Muscle of leg (tissue), 11 donors: ENCODE data around the gene NUDT3. TPM values are rescaled to one million over a fixed set of nuclear protein-coding genes. Genes with fewer than 3 reads are reported as not detected.
"Not testable (repeated sequence)": the region's sequence is repeated elsewhere in the genome, so short reads cannot be mapped to it uniquely, and the experiment has no call there.

Experiments used
- DNase-seq: peaks from one replicate; pipeline ENCODE4 v3.0.0; 2013
- H3K27ac ChIP-seq: one replicate; pipeline ENCODE4 v1.5.1; 2013; ENCODE audit warnings: mild to moderate bottlenecking, low read length, control low read depth
- H3K27me3 ChIP-seq: one replicate; pipeline ENCODE4 v1.6.1; 2013; ENCODE audit warnings: low read length; ENCODE audit not compliant: control insufficient read depth, insufficient read depth
- H3K36me3 ChIP-seq: one replicate; pipeline ENCODE4 v1.6.1; 2013; ENCODE audit warnings: low read length; ENCODE audit not compliant: control insufficient read depth, insufficient read depth
- H3K4me1 ChIP-seq: one replicate; pipeline ENCODE4 v1.6.1; 2013; ENCODE audit warnings: low read length; ENCODE audit not compliant: control insufficient read depth, insufficient read depth
- H3K4me3 ChIP-seq: one replicate; pipeline ENCODE4 v1.5.1; 2013; ENCODE audit warnings: low read length, control low read depth
- H3K9me3 ChIP-seq: replicated peaks from 2 replicates; pipeline ENCODE4 v1.6.1; 2013; ENCODE audit warnings: low read depth, low read length; ENCODE audit not compliant: control insufficient read depth
- whole genome bisulfite sequencing: methylation state at CpG from one replicate; pipeline ENCODE4 v1.1.5; 2013; ENCODE audit warnings: missing lambda C conversion rate; ENCODE audit not compliant: insufficient coverage; 5-methylcytosine and 5-hydroxymethylcytosine counted together
- polyA plus RNA-seq, 8 donors: library from polyadenylated mRNA; unstranded; fragments of 120-200 nt; gene quantifications; one replicate each; pipeline versions ENCODE4 v1.2.1 to v1.2.3, GENCODE V29; 2013; ENCODE audit warnings: inconsistent platforms in 1 of 8, low replicate concordance in 1 of 8; ENCODE audit not compliant: insufficient read length in 8 of 8, insufficient read depth in 1 of 8
- total RNA-seq: library from RNA; stranded (reverse); fragments of 120-200 nt; gene quantifications from one replicate; pipeline ENCODE4 v1.2.4, GENCODE V29; 2013

The NUDT3 gene
- total and polyA plus RNA-seq, 9 donors = 18.9 to 56.7 (median 28.8) TPM

DNA sequence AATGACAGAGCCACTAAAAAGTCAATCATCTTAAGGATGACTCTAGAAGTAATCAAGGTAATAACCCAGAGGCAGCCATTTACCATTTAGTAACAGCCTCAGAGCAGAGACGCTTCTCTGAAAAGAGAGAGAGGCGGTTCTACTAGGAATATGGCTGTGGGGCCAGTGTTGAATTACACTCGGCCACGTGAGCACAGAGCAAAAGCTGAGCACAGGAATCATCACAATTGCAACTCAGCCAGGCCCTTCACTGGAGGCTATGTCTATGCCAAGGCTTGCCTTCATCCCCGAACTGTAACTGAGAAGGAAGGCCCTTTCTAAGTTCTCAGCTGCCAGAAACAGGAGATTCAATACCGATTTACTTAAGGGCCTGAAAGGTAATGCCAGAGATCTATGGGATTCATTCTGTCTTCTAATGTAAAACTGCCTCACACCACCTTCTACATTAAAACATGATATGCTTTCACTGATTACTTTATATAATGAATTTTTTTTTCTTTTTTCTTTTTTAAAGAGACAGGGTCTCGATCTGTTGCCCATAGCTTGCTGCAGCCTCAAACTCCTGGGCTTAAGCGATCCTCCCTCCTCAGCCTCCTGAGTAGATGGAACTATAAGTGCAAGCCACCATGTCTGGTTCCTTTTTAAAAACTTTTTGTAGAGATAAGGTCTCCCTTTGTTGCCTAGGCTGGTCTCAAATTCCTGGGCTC lies 67.6 kb downstream of the NUDT3 start:
- Histone ChIP-seq H3K9me3 (no peaks in the 10 kb centered on the region), H3K27ac (peak overlapping the region; percentile 83), H3K27me3 (no peaks in the 10 kb centered on the region), H3K4me3 (no peak overlapping the region), H3K4me1 (peaks cover 12% of the 10 kb centered on the region), H3K36me3 (peaks cover 3% of the 10 kb centered on the region)
- 12% methylated on average over 4 of the region's 8 CpGs for WGBS
- DNase-seq = peak; percentile 96

- DNase-seq, H3K9me3 ChIP-seq, H3K4me3 ChIP-seq, H3K36me3 ChIP-seq, H3K27me3 ChIP-seq: not testable (repeated sequence)
- Histone ChIP-seq H3K27ac (peak overlapping the region; percentile 83), H3K4me1 (peaks cover 13% of the 10 kb centered on the region)
- WGBS = no CpG with 5 or more reads among the region's 2 CpGs
Observed at GRCh38 chr6:34324221-34324620, 68.2 kb downstream of the NUDT3 start.

- peaks cover 17% of the 10 kb centered on the region for H3K4me1 ChIP-seq
- no peaks in the 10 kb centered on the region for H3K9me3 ChIP-seq
- H3K27me3 ChIP-seq = no peaks in the 10 kb centered on the region
- no peak for DNase-seq
- no peak overlapping the region for H3K27ac ChIP-seq
- H3K4me3 ChIP-seq = no peak overlapping the region
- 66% methylated on average over 3 of the region's 6 CpGs for WGBS
- peaks cover 3% of the 10 kb centered on the region for H3K36me3 ChIP-seq
Observed at GRCh38 chr6:34323300-34323699, 69.2 kb downstream of the NUDT3 start.

- peaks cover 17% of the 10 kb centered on the region for H3K4me1 ChIP-seq
- H3K27ac ChIP-seq = no peak overlapping the region
- no CpG with 5 or more reads among the region's 1 CpG for WGBS
- no peaks in the 10 kb centered on the region for H3K9me3 ChIP-seq
- peaks cover 3% of the 10 kb centered on the region for H3K36me3 ChIP-seq
- no peak overlapping the region for H3K4me3 ChIP-seq
- DNase-seq = no peak
- H3K27me3 ChIP-seq = no peaks in the 10 kb centered on the region
Observed at GRCh38 chr6:34322732-34323131, 69.7 kb downstream of the NUDT3 start.

- no peak for DNase-seq
- Histone ChIP-seq H3K36me3 (peaks cover 3% of the 10 kb centered on the region), H3K4me3 (no peak overlapping the region), H3K4me1 (peaks cover 21% of the 10 kb centered on the region), H3K27me3 (no peaks in the 10 kb centered on the region), H3K9me3 (no peaks in the 10 kb centered on the region), H3K27ac (no peak overlapping the region)
- WGBS = no CpG with 5 or more reads among the region's 5 CpGs
Observed at GRCh38 chr6:34321821-34322220, 70.6 kb downstream of the NUDT3 start.

- no peak overlapping the region for H3K4me3 ChIP-seq
- H3K27me3 ChIP-seq = no peaks in the 10 kb centered on the region
- H3K27ac ChIP-seq = peak overlapping the region; percentile 59
- H3K4me1 ChIP-seq = peaks cover 15% of the 10 kb centered on the region
- H3K36me3 ChIP-seq = peaks cover 3% of the 10 kb centered on the region
- no peaks in the 10 kb centered on the region for H3K9me3 ChIP-seq
- WGBS = 100% methylated on average over 2 of the region's 4 CpGs
- DNase-seq = no peak
Observed at GRCh38 chr6:34319471-34319885, 73.0 kb downstream of the NUDT3 start.

GRCh38 chr6:34318499-34319470 lies 73.7 kb downstream of the NUDT3 start:
- DNase-seq = peak; percentile 34
- Histone ChIP-seq H3K9me3 (no peaks in the 10 kb centered on the region), H3K27ac (peak overlapping the region; percentile 59), H3K36me3 (peaks cover 3% of the 10 kb centered on the region), H3K4me3 (no peak overlapping the region), H3K27me3 (no peaks in the 10 kb centered on the region), H3K4me1 (peaks cover 11% of the 10 kb centered on the region)
- 17% methylated on average over 1 of the region's 4 CpGs for WGBS

- DNase-seq = peak; percentile 94
- peaks cover 11% of the 10 kb centered on the region for H3K4me1 ChIP-seq
Observed at GRCh38 chr6:34317882-34318498, 74.5 kb downstream of the NUDT3 start.

GRCh38 chr6:34317172-34317477 lies 75.3 kb downstream of the NUDT3 start:
- Histone ChIP-seq H3K4me3 (no peak overlapping the region), H3K9me3 (no peaks in the 10 kb centered on the region), H3K36me3 (no peaks in the 10 kb centered on the region), H3K27me3 (no peaks in the 10 kb centered on the region), H3K4me1 (peaks cover 11% of the 10 kb centered on the region), H3K27ac (peak overlapping the region; percentile 59)
- no CpG with 5 or more reads among the region's 1 CpG for WGBS
- DNase-seq = no peak

More at GRCh38 chr6:34317882-34318498, 74.5 kb downstream of the NUDT3 start:
- no peaks in the 10 kb centered on the region for H3K27me3 ChIP-seq
- peak overlapping the region; percentile 59 for H3K27ac ChIP-seq
- WGBS = no CpG with 5 or more reads among the region's 3 CpGs
- no peaks in the 10 kb centered on the region for H3K9me3 ChIP-seq
- no peak overlapping the region for H3K4me3 ChIP-seq
- peaks cover 3% of the 10 kb centered on the region for H3K36me3 ChIP-seq
